Neuronal stem cell (in vitro differentiated cells): ENCODE data around the gene FRMD5.

Source experiments
- DNase-seq: peaks from one replicate; pipeline ENCODE4 v3.0.0-alpha.2; 2013; ENCODE audit warnings: low spot score
- H2AFZ ChIP-seq: one replicate; pipeline ENCODE4 v1.6.1; 2013; ENCODE audit warnings: mild to moderate bottlenecking, low read length, inconsistent platforms
- H2AK5ac ChIP-seq: 2 replicates; pipeline ENCODE4 v1.6.1; 2013; ENCODE audit warnings: low read depth, mild to moderate bottlenecking, inconsistent platforms, low read length, moderate library complexity, mixed read lengths
- H2BK120ac ChIP-seq: 2 replicates; pipeline ENCODE4 v1.6.1; 2013; ENCODE audit warnings: low read depth, mild to moderate bottlenecking, inconsistent platforms, low read length, moderate library complexity, mixed read lengths
- H2BK12ac ChIP-seq: one replicate; pipeline ENCODE4 v1.6.1; 2013; ENCODE audit warnings: low read length, inconsistent platforms
- H2BK15ac ChIP-seq: 2 replicates; pipeline ENCODE4 v1.6.1; 2013; ENCODE audit warnings: mild to moderate bottlenecking, low read length, inconsistent platforms, mixed read lengths
- H2BK5ac ChIP-seq: one replicate; pipeline ENCODE4 v1.6.1; 2013; ENCODE audit warnings: inconsistent platforms, mild to moderate bottlenecking, low read length, moderate library complexity
- H3K14ac ChIP-seq: one replicate; pipeline ENCODE4 v1.6.1; 2013; ENCODE audit warnings: low read length, inconsistent platforms
- H3K18ac ChIP-seq: 2 replicates; pipeline ENCODE4 v1.6.1; 2013; ENCODE audit warnings: low read length, inconsistent platforms
- H3K23ac ChIP-seq: 2 replicates; pipeline ENCODE4 v1.6.1; 2013; ENCODE audit warnings: low read depth, mild to moderate bottlenecking, mixed read lengths, low read length, inconsistent platforms; ENCODE audit not compliant: poor library complexity
- H3K27ac ChIP-seq: replicated peaks from 3 replicates; pipeline ENCODE4 v1.5.1; 2013; ENCODE audit warnings: low read length, inconsistent platforms
- H3K27me3 ChIP-seq, 3 experiments: 2 replicates each; pipeline ENCODE4 v1.6.1; 2013; ENCODE audit warnings: low read length in 3 of 3, mild to moderate bottlenecking in 2 of 3, inconsistent platforms in 1 of 3, low read depth in 1 of 3, mixed read lengths in 1 of 3, moderate library complexity in 1 of 3; ENCODE audit not compliant: control insufficient read depth in 3 of 3, insufficient read depth in 3 of 3
- H3K36me3 ChIP-seq, 2 donors: replicated peaks in 1 of 2; 2 replicates each; pipeline ENCODE4 v1.6.1; 2013; ENCODE audit warnings: low read length in 2 of 2; ENCODE audit not compliant: control insufficient read depth in 2 of 2, insufficient read depth in 2 of 2
- H3K4ac ChIP-seq: 2 replicates; pipeline ENCODE4 v1.6.1; 2013; ENCODE audit warnings: inconsistent platforms, mild to moderate bottlenecking, low read length, moderate library complexity
- H3K4me1 ChIP-seq, 2 donors: 1 replicate in 1 of 2; 2 replicates in 1 of 2; pipeline ENCODE4 v1.6.1; 2013; ENCODE audit warnings: low read length in 2 of 2, low read depth in 1 of 2; ENCODE audit not compliant: control insufficient read depth in 2 of 2, insufficient read depth in 1 of 2
- H3K4me2 ChIP-seq: one replicate; pipeline ENCODE4 v1.6.1; 2013; ENCODE audit warnings: mild to moderate bottlenecking, low read length, inconsistent platforms; ENCODE audit not compliant: insufficient read depth, poor library complexity, severe bottlenecking
- H3K4me3 ChIP-seq, 2 donors: 2 replicates each; pipeline ENCODE4 v1.5.1; 2013; ENCODE audit warnings: low read length in 2 of 2, mild to moderate bottlenecking in 2 of 2, inconsistent platforms in 1 of 2, moderate library complexity in 1 of 2
- H3K79me1 ChIP-seq: one replicate; pipeline ENCODE4 v1.6.1; 2013; ENCODE audit warnings: low read depth, mild to moderate bottlenecking, inconsistent platforms, low read length, moderate library complexity
- H3K9ac ChIP-seq: one replicate; pipeline ENCODE4 v1.6.1; 2013; ENCODE audit warnings: mild to moderate bottlenecking, low read depth, low read length, inconsistent platforms; ENCODE audit not compliant: poor library complexity
- H3K9me3 ChIP-seq, 2 donors: replicated peaks in 1 of 2; 2 replicates each; pipeline versions ENCODE3 to v1.6.1; 2013; ENCODE audit warnings: low read length in 2 of 2, mild to moderate bottlenecking in 2 of 2, inconsistent platforms in 1 of 2, low read depth in 1 of 2, mixed read lengths in 1 of 2, moderate library complexity in 1 of 2; ENCODE audit not compliant: control insufficient read depth in 2 of 2, insufficient read depth in 1 of 2
- H4K8ac ChIP-seq: one replicate; pipeline ENCODE4 v1.6.1; 2013; ENCODE audit warnings: low read depth, mild to moderate bottlenecking, inconsistent platforms, low read length, moderate library complexity
- H4K91ac ChIP-seq: one replicate; pipeline ENCODE4 v1.6.1; 2013; ENCODE audit warnings: low read length, low read depth, mild to moderate bottlenecking, inconsistent platforms; ENCODE audit not compliant: poor library complexity
- WGBS, 2 donors: extraction: QIAGEN DNeasy Blood & Tissue Kit; methylation state at CpG; one replicate each; pipeline ENCODE4 v1.1.7; 2013; ENCODE audit warnings: missing lambda C conversion rate in 2 of 2, mixed read lengths in 1 of 2; ENCODE audit not compliant: insufficient read length in 2 of 2, insufficient replicate concordance in 1 of 2; ENCODE audit errors: extremely low coverage in 2 of 2; 5-methylcytosine and 5-hydroxymethylcytosine counted together

The FRMD5 gene

DNA sequence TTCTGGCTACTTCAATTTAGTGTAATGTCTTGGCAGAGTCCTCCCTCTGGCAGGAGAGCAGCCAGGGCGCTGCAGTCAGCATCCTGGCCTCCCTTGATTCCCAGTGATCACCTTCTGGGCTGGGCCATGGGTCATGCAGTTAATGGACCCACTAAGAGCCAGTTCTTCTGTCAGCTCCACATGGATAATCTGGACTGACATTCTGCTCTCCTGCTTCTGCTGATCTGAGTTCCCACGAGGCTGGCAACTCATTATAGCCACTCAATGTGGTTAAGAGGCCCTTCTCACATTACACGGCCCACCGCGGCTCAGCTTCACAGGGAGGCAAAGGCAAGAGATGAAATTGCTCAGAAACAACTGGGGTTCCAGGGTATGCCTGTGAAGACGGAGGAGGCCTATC is 274.3 kb downstream of the FRMD5 start:
- H3K9ac ChIP-seq: no peak overlapping the region
- WGBS, 2 donors: no CpG with 5 or more reads among the region's 6 CpGs
- no peak overlapping the region for H4K91ac ChIP-seq
- H4K8ac ChIP-seq: no peak overlapping the region
- H3K9me3 ChIP-seq: no peaks in the 10 kb centered on the region
- H2AFZ ChIP-seq: no peak overlapping the region
- no peak overlapping the region for H3K27ac ChIP-seq
- no peak overlapping the region for H3K4ac ChIP-seq
- no peak overlapping the region for H3K14ac ChIP-seq
- no peak overlapping the region for H2AK5ac ChIP-seq
- peaks cover 0 to 12% of the 10 kb centered on the region in 2 donors for H3K4me1 ChIP-seq
- no peak for DNase-seq
- no peak overlapping the region for H3K4me3 ChIP-seq
- H3K23ac ChIP-seq: no peak overlapping the region
- H3K18ac ChIP-seq: no peak overlapping the region
- H3K27me3 ChIP-seq: no peaks in the 10 kb centered on the region
- H3K79me1 ChIP-seq: no peaks in the 10 kb centered on the region
- H2BK120ac ChIP-seq: no peak overlapping the region
- H2BK5ac ChIP-seq: no peak overlapping the region
- no peak overlapping the region for H2BK12ac ChIP-seq
- H3K36me3 ChIP-seq: no peaks in the 10 kb centered on the region
- no peak overlapping the region for H2BK15ac ChIP-seq
- H3K4me2 ChIP-seq: no peak overlapping the region

DNA sequence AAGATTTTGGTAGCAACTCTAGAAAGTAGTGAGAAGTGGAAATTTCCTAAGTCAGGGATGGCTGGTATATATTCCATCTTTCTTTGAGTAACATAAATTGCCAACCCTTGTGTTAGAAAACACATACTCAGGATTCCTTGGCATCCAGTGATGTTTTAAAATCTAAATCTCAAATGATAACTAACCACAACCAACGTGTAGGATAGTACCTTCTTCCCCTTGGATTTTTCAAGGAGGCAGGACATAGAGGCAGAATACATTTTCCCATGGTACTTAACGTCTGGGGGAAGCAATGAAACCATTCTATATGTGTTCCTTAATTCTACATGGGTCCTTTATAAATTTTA is 274.8 kb downstream of the FRMD5 start:
- H3K4me3 ChIP-seq: no peak overlapping the region
- H3K14ac ChIP-seq: no peak overlapping the region
- no peak overlapping the region for H3K23ac ChIP-seq
- no peaks in the 10 kb centered on the region for H3K36me3 ChIP-seq
- no peak overlapping the region for H2BK15ac ChIP-seq
- no CpG with 5 or more reads among the region's 2 CpGs for WGBS, 2 donors
- H3K4me1 ChIP-seq: peaks cover 0 to 16% of the 10 kb centered on the region in 2 donors
- no peak overlapping the region for H4K91ac ChIP-seq
- H2BK5ac ChIP-seq: no peak overlapping the region
- no peaks in the 10 kb centered on the region for H3K27me3 ChIP-seq
- no peak overlapping the region for H3K9ac ChIP-seq
- H3K18ac ChIP-seq: no peak overlapping the region
- no peak overlapping the region for H3K4ac ChIP-seq
- no peak overlapping the region for H2BK12ac ChIP-seq
- H3K9me3 ChIP-seq: no peaks in the 10 kb centered on the region
- H2BK120ac ChIP-seq: no peak overlapping the region
- no peak overlapping the region for H3K27ac ChIP-seq
- no peak overlapping the region for H3K4me2 ChIP-seq
- no peak for DNase-seq
- H4K8ac ChIP-seq: no peak overlapping the region
- H2AFZ ChIP-seq: no peak overlapping the region
- H2AK5ac ChIP-seq: no peak overlapping the region
- H3K79me1 ChIP-seq: no peaks in the 10 kb centered on the region

DNA sequence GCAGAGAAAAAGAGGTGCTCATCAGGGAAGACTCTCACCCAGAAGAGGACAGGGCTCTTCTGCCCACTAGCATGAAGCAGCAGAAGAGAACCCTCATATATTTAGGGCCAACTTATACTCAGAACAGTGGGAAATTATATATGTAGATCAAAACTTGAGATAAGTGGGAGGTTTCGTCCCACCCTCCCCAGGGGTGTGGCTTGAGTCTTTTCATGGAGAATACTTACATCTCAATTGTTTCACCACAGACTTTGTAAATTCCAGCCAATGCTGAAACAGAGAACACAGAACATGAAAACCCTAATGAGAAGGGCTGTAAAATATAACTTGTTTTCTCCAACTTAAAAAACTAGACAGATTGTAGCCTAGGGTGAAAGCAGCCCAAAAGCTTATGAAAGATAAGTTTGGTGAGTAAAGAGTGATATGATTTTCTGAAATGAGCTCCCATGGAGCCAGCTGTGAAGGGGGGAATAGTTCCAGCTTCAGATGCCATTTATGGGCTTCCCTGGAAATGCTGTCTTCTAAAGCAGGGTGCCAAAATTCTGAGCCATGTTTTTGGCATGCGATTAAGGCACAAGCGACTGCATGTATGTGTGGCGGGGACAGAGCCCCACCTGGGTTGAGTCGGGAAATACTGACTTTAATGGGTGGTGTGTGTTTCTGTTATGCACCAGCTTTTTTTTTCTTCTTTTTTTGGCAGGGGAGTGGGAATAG is 275.4 kb downstream of the FRMD5 start:
- no peak overlapping the region for H3K27ac ChIP-seq
- H3K4me1 ChIP-seq: peaks cover 0 to 17% of the 10 kb centered on the region in 2 donors
- H4K91ac ChIP-seq: no peak overlapping the region
- no peak overlapping the region for H4K8ac ChIP-seq
- no peaks in the 10 kb centered on the region for H3K36me3 ChIP-seq
- no peaks in the 10 kb centered on the region for H3K27me3 ChIP-seq
- no peak overlapping the region for H2BK12ac ChIP-seq
- no peak overlapping the region for H3K4me3 ChIP-seq
- no peak overlapping the region for H3K18ac ChIP-seq
- H2BK15ac ChIP-seq: no peak overlapping the region
- no peak overlapping the region for H2BK5ac ChIP-seq
- no peak overlapping the region for H3K9ac ChIP-seq
- no peak overlapping the region for H2AK5ac ChIP-seq
- no peak overlapping the region for H3K4me2 ChIP-seq
- no peaks in the 10 kb centered on the region for H3K9me3 ChIP-seq
- no peak overlapping the region for H3K23ac ChIP-seq
- no peak for DNase-seq
- H3K79me1 ChIP-seq: no peaks in the 10 kb centered on the region
- H2BK120ac ChIP-seq: no peak overlapping the region
- no peak overlapping the region for H2AFZ ChIP-seq
- H3K4ac ChIP-seq: no peak overlapping the region
- WGBS, 2 donors: no CpG with 5 or more reads among the region's 5 CpGs
- H3K14ac ChIP-seq: no peak overlapping the region

DNA sequence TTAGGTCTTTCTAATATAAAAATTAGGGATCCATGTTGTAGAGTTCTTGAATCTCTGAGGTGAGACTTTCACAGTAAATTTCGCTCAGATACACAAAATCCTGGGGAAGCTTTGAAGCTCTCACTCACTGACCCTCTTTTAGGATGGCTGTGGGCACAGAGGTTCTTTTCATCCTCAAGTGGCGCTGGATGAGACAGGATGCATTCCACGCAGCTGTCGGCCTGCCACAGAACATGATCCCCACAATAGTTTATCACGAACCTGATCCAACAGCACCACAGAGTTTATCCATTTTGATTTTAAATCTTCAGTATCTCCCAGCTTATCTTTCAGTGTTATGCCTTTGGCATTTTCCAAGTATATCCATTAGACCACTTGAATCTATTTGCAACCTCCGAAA is 276.4 kb downstream of the FRMD5 start:
- Histone ChIP-seq H2AK5ac (no peak overlapping the region), H3K27ac (no peak overlapping the region), H2AFZ (no peak overlapping the region), H2BK5ac (no peak overlapping the region), H3K4ac (no peak overlapping the region), H3K14ac (no peak overlapping the region), H3K27me3 (no peaks in the 10 kb centered on the region), H2BK12ac (no peak overlapping the region), H3K9me3 (no peaks in the 10 kb centered on the region), H3K79me1 (no peaks in the 10 kb centered on the region), H4K91ac (no peak overlapping the region), H3K4me2 (no peak overlapping the region), H3K36me3 (no peaks in the 10 kb centered on the region), H3K9ac (no peak overlapping the region), H3K18ac (no peak overlapping the region), H3K23ac (no peak overlapping the region), H3K4me3 (no peak overlapping the region), H2BK15ac (no peak overlapping the region), H3K4me1 (peaks cover 0 to 17% of the 10 kb centered on the region in 2 donors), H4K8ac (no peak overlapping the region), H2BK120ac (no peak overlapping the region)
- no peak for DNase-seq
- WGBS, 2 donors: no CpG with 5 or more reads among the region's 6 CpGs
